ENCODE measurements around the gene C5orf46.

C5orf46 gene

DNA sequence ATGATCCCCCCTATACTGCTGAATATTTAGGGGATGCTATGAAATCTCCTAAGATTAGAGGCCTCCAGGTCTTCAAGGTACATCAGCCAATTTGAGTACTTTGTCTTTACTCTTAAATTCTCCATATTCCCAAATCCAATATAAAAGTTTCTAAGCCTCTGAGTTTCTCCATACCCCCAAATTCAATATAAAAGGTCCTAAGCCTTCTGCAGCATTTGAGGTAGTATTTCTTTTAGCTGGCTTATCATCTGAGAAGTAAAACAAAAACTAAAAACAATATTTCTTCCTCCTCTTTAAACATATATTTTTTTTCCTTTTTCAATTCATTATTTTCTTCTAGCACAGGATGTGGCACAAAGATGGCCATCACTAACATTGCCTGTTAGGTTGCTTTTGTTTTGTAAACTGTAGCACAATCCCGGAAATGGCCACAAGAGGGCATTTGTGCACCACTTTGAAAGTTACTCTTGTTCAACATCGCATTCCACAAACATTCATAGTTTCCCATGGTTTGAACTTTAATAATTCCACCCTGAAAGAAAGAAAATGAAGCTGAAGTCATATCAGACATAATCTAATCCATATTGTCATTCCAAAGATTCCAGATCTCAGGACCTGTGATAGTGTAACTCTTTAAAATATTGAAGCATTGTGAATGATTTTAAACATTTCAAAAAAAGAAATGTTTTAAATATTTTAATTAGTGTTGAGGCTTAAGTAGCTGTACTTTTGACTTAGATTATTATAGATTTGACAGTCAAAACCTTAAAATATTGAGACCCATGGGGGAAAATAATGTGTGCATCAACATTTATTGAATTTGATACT, 48.8 kb downstream of the C5orf46 start:
- peak; percentile 42 for DNase-seq (ENCODE audit: low spot score)

DNA sequence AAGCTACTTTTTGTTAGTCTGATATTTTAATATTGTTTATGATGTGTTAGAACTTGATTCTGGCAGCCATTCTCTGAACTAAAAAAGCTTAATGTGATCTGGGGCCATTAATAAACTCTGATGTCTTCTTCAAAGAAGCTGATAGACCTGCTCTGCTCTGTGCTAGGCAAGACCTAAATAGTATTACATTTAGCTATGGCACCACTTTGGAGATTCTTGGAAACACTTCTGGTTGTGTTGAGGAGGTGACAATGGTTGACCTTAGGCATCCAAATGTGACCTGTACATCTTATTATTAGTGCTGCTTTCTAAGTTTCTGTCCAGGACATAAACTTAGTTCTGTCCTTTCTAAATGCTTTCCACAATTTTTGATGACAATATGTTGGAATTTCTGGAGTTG, 49.5 kb downstream of the C5orf46 start:
- no peak for DNase-seq (ENCODE audit: low spot score)

DNA sequence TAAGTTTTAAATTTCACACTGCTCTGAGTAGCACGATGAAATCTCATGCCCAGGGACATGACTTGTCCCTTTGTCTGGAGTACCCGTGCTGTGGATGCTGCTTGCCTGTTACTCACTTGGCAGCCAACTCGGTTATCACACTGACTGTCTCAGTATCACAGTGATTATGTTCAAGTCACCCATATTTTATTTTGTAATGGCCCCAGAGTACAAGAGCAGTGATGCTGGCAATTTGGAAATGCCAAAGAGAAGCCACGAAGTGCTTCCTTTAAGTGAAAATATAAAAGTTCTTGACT, 50.6 kb downstream of the C5orf46 start:
- no peak for DNase-seq (ENCODE audit: low spot score)

DNA sequence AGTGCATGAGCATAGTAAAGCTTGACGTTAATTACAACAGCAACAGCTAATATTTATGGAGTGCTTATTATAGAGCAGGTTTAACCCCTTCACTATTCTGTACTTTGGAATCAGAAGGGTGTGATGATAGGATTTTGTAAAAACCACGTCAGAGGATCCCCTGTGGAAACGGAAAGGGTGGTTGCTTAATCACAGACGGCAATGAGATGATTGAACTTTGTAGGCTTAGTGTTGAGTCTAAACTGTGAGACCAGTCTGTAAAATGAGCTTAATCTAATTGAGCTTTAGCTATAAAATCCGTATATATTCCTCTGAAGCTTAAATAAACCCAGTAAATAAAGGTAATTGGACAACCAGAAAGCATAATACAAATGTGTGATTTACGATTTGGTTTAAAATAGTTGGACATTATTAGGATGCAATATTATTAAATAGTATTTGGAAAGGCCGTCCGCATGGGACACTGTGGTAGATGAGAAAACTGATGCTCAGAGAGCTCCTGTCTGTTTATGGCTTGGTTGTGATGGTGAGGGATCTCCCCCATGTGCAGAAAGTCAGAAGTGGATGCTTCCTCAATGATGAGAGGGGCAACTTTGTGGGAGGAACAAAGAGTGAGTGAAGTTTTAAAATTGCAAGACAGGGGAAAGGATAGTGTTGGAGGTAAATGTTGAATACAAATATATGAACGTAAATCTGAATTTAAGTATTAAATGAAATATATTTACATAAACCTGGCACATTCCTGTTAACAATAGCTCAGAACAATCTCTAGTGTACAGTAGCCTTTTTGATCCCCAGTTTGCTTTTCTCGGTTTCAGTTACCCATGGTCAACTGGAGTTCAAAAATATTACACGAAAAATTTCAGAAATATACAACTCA, 51.2 kb downstream of the C5orf46 start:
- DNase-seq (ENCODE audit: low spot score): no peak

- DNase-seq (ENCODE audit: low spot score): no peak
Observed at GRCh38 chr5:147854331-147854730, 52.0 kb downstream of the C5orf46 start.

GRCh38 chr5:147853372-147853987, 52.9 kb downstream of the C5orf46 start:
- DNase-seq (ENCODE audit: low spot score): no peak

- no peak for DNase-seq (ENCODE audit: low spot score)
Observed at GRCh38 chr5:147852365-147852764, 54.0 kb downstream of the C5orf46 start.

GRCh38 chr5:147851578-147851977, 54.8 kb downstream of the C5orf46 start:
- DNase-seq (ENCODE audit: low spot score): no peak

- no peak for DNase-seq (ENCODE audit: low spot score)
Observed at GRCh38 chr5:147849226-147849625, 57.1 kb downstream of the C5orf46 start.

GRCh38 chr5:147845618-147846017, 60.7 kb downstream of the C5orf46 start:
- no peak for DNase-seq (ENCODE audit: low spot score)

- no peak for DNase-seq (ENCODE audit: low spot score)
Observed at GRCh38 chr5:147844846-147845245, 61.5 kb downstream of the C5orf46 start.

GRCh38 chr5:147842869-147843268, 63.5 kb downstream of the C5orf46 start:
- no peak for DNase-seq (ENCODE audit: low spot score)

All from CD4-positive, alpha-beta T cell treated with Interleukin-2 at 100 ng/mL for 4 hours (primary cell).